Caco-2 (cell line): ENCODE results near the gene MCTP2. TPM values are rescaled to one million over a fixed set of nuclear protein-coding genes. Genes with fewer than 3 reads are reported as not detected.

Experiments used
- BruUV-seq: library from RNA; stranded (reverse); fragments of 400-500 nt; replicated peaks from 2 replicates; lab custom pipeline; 2021; lab: Mats Ljungman, UMichigan
- CTCF ChIA-PET: fragments of 300-600 bp; sonication (Branson Sonifier 250); formaldehyde crosslinking; loops from one replicate; lab custom pipeline; 2022; ENCODE audit warnings: antibody characterized with exemption; lab: Charles Lee
- POLR2A ChIA-PET: fragments of 300-600 bp; sonication (Branson Sonifier 250); formaldehyde crosslinking; loops from one replicate; lab custom pipeline; 2022; ENCODE audit warnings: antibody characterized with exemption; lab: Charles Lee
- DNase-seq, 2 experiments: peaks; one replicate each; pipeline versions ENCODE4 v3.0.0 to v3.0.0-alpha.2; 2020 to 2022
- H3K27me3 ChIP-seq: replicated peaks from 2 replicates; pipeline ENCODE4 v1.6.0; 2011; ENCODE audit warnings: low read length; ENCODE audit not compliant: control insufficient read depth, insufficient read depth
- H3K36me3 ChIP-seq: 2 replicates; pipeline ENCODE4 v1.5.1; 2011; ENCODE audit warnings: low read length; ENCODE audit not compliant: control insufficient read depth, insufficient read depth
- H3K4me1 ChIP-seq: fragments of 250-450 bp; sonication (Bioruptor Pico); 2 replicates; pipeline ENCODE4 v1.5.1; 2020; ENCODE audit warnings: mild to moderate bottlenecking
- H3K4me3 ChIP-seq: 2 replicates; pipeline ENCODE4 v1.5.1; 2011; ENCODE audit warnings: low read depth, mild to moderate bottlenecking, control low read depth, low read length
- H3K9me3 ChIP-seq: fragments of 250-450 bp; sonication (Bioruptor Pico); 2 replicates; pipeline ENCODE4 v1.5.1; 2020; ENCODE audit warnings: mild to moderate bottlenecking, moderate library complexity
- H3K27ac Mint-ChIP-seq: one replicate; pipeline ENCODE4 v1.8.0; 2022; ENCODE audit warnings: mixed read lengths; ENCODE audit not compliant: unreplicated experiment
- H3K27me3 Mint-ChIP-seq: one replicate; pipeline ENCODE4 v1.8.0; 2022; ENCODE audit warnings: mixed read lengths; ENCODE audit not compliant: insufficient read depth, unreplicated experiment
- H3K36me3 Mint-ChIP-seq: one replicate; pipeline ENCODE4 v1.8.0; 2022; ENCODE audit warnings: mild to moderate bottlenecking, mixed read lengths; ENCODE audit not compliant: insufficient read depth, unreplicated experiment
- H3K4me1 Mint-ChIP-seq: one replicate; pipeline ENCODE4 v1.8.0; 2022; ENCODE audit warnings: low read depth, mixed read lengths; ENCODE audit not compliant: unreplicated experiment
- H3K4me3 Mint-ChIP-seq: one replicate; pipeline ENCODE4 v1.8.0; 2022; ENCODE audit warnings: mild to moderate bottlenecking, moderate library complexity, mixed read lengths; ENCODE audit not compliant: unreplicated experiment
- H3K9me3 Mint-ChIP-seq: one replicate; pipeline ENCODE4 v1.8.0; 2022; ENCODE audit warnings: mixed read lengths; ENCODE audit not compliant: unreplicated experiment
- CTCF ChIP-seq, 2 experiments: fragments of 200-600 bp in 1 of 2; IDR thresholded peaks; 1 replicate in 1 of 2; 2 replicates in 1 of 2; pipeline versions ENCODE4 v1.5.1 to v1.8.0; 2011 to 2022; ENCODE audit warnings: antibody characterized with exemption in 1 of 2, control low read depth in 1 of 2, inconsistent platforms in 1 of 2, low read depth in 1 of 2, low read length in 1 of 2, mild to moderate bottlenecking in 1 of 2, moderate library complexity in 1 of 2; ENCODE audit not compliant: insufficient read depth in 1 of 2, severe bottlenecking in 1 of 2, unreplicated experiment in 1 of 2
- intact Hi-C: fragments of 100-400 bp; cut with micrococcal nuclease; formaldehyde crosslinking; loops from one replicate; pipeline ENCODE4 v1.10.0; 2022; ENCODE audit not compliant: unreplicated experiment
- total RNA-seq: library from RNA; stranded (reverse); gene quantifications from 2 replicates; pipeline ENCODE4 v1.2.3, GENCODE V29; 2022

Gene MCTP2
- total RNA-seq, 1 experiment from 2014 or later, result 9.9 TPM

- peaks cover 5% of the 10 kb centered on the region for H3K9me3 Mint-ChIP-seq
- intact Hi-C loops, result no loop called here
- no peak for TF ChIP-seq CTCF (IDR thresholded peaks at IDR 0.05; ENCODE audit: insufficient read depth in 1 of 2, low read depth in 1 of 2, low read length in 1 of 2, severe bottlenecking in 1 of 2, unreplicated experiment in 1 of 2)
- no peak overlapping the region for H3K27ac Mint-ChIP-seq
- ChIA-PET POLR2A (no interaction called here), CTCF (no interaction called here)
- Histone ChIP-seq H3K4me3 (no peak overlapping the region), H3K9me3 (no peaks in the 10 kb centered on the region), H3K27me3 (no peaks in the 10 kb centered on the region), H3K4me1 (no peaks in the 10 kb centered on the region), H3K36me3 (no peaks in the 10 kb centered on the region)
- no peaks in the 10 kb centered on the region for H3K36me3 Mint-ChIP-seq
- H3K27me3 Mint-ChIP-seq, result no peaks in the 10 kb centered on the region
- DNase-seq, result no peak
- no peak overlapping the region for H3K4me3 Mint-ChIP-seq
- no peaks in the 10 kb centered on the region for H3K4me1 Mint-ChIP-seq
- no TSS peak for BruUV-seq
Measured at GRCh38 chr15:94353488-94353820, 122.1 kb downstream of the MCTP2 start.

GRCh38 chr15:94354655-94355054 lies 123.3 kb downstream of the MCTP2 start:
- no peaks in the 10 kb centered on the region for H3K9me3 ChIP-seq
- Mint-ChIP-seq H3K27ac (no peak overlapping the region), H3K4me3 (no peak overlapping the region), H3K4me1 (no peaks in the 10 kb centered on the region), H3K36me3 (no peaks in the 10 kb centered on the region), H3K9me3 (no peaks in the 10 kb centered on the region), H3K27me3 (no peaks in the 10 kb centered on the region)
- POLR2A ChIA-PET, result no interaction called here
- no peak for DNase-seq
- no peak for TF ChIP-seq CTCF (IDR thresholded peaks at IDR 0.05; ENCODE audit: insufficient read depth in 1 of 2, low read depth in 1 of 2, low read length in 1 of 2, severe bottlenecking in 1 of 2, unreplicated experiment in 1 of 2)
- BruUV-seq, result no TSS peak
- no peak overlapping the region for H3K4me3 ChIP-seq
- H3K27me3 ChIP-seq, result no peaks in the 10 kb centered on the region
- intact Hi-C loops, result no loop called here
- H3K4me1 ChIP-seq, result no peaks in the 10 kb centered on the region
- no peaks in the 10 kb centered on the region for H3K36me3 ChIP-seq
- CTCF ChIA-PET, result no interaction called here

- no peak overlapping the region for H3K27ac Mint-ChIP-seq
- TF ChIP-seq CTCF (IDR thresholded peaks at IDR 0.05; ENCODE audit: insufficient read depth in 1 of 2, low read depth in 1 of 2, low read length in 1 of 2, severe bottlenecking in 1 of 2, unreplicated experiment in 1 of 2), result no peak
- Histone ChIP-seq H3K9me3 (no peaks in the 10 kb centered on the region), H3K4me3 (no peak overlapping the region), H3K36me3 (no peaks in the 10 kb centered on the region), H3K27me3 (no peaks in the 10 kb centered on the region), H3K4me1 (no peaks in the 10 kb centered on the region)
- H3K4me3 Mint-ChIP-seq, result no peak overlapping the region
- no peaks in the 10 kb centered on the region for H3K27me3 Mint-ChIP-seq
- H3K9me3 Mint-ChIP-seq, result no peaks in the 10 kb centered on the region
- CTCF ChIA-PET, result no interaction called here
- DNase-seq, result no peak
- POLR2A ChIA-PET, result no interaction called here
- H3K4me1 Mint-ChIP-seq, result no peaks in the 10 kb centered on the region
- no peaks in the 10 kb centered on the region for H3K36me3 Mint-ChIP-seq
- BruUV-seq, result no TSS peak
- intact Hi-C loops, result no loop called here
Measured at GRCh38 chr15:94359716-94360115, 128.4 kb downstream of the MCTP2 start.
